Measurements from ENCODE around the gene LLGL2.

LLGL2 gene

GRCh38 chr17:75491680-75492079 lies 33.8 kb upstream of the LLGL2 start:
- Histone ChIP-seq H3K9me3 (ENCODE audit: control insufficient read depth, low read length) (no peaks in the 10 kb centered on the region), H3K4me1 (ENCODE audit: control insufficient read depth, insufficient read depth, low read length, poor library complexity, severe bottlenecking) (peaks cover 16% of the 10 kb centered on the region), H3K36me3 (ENCODE audit: control insufficient read depth, insufficient read depth, low read length) (peaks cover 44% of the 10 kb centered on the region), H3K4me3 (ENCODE audit: insufficient read depth, low read depth, low read length, poor library complexity, severe bottlenecking) (no peak overlapping the region), H3K27me3 (replicated peaks; ENCODE audit: control insufficient read depth, insufficient read depth, low read length, poor library complexity, severe bottlenecking) (no peaks in the 10 kb centered on the region), H3K27ac (ENCODE audit: insufficient read depth, low read length, poor library complexity, severe bottlenecking) (no peak overlapping the region)
- DNase-seq, result no peak

- Histone ChIP-seq H3K27ac (ENCODE audit: insufficient read depth, low read length, poor library complexity, severe bottlenecking) (no peak overlapping the region), H3K27me3 (replicated peaks; ENCODE audit: control insufficient read depth, insufficient read depth, low read length, poor library complexity, severe bottlenecking) (no peaks in the 10 kb centered on the region), H3K4me3 (ENCODE audit: insufficient read depth, low read depth, low read length, poor library complexity, severe bottlenecking) (no peak overlapping the region), H3K36me3 (ENCODE audit: control insufficient read depth, insufficient read depth, low read length) (peaks cover 48% of the 10 kb centered on the region), H3K4me1 (ENCODE audit: control insufficient read depth, insufficient read depth, low read length, poor library complexity, severe bottlenecking) (peaks cover 6% of the 10 kb centered on the region), H3K9me3 (ENCODE audit: control insufficient read depth, low read length) (no peaks in the 10 kb centered on the region)
- no peak for DNase-seq
Observed at GRCh38 chr17:75492555-75493168, 32.8 kb upstream of the LLGL2 start.

- H3K27me3 ChIP-seq (replicated peaks; ENCODE audit: control insufficient read depth, insufficient read depth, low read length, poor library complexity, severe bottlenecking), result no peaks in the 10 kb centered on the region
- H3K4me1 ChIP-seq (ENCODE audit: control insufficient read depth, insufficient read depth, low read length, poor library complexity, severe bottlenecking), result no peaks in the 10 kb centered on the region
- H3K27ac ChIP-seq (ENCODE audit: insufficient read depth, low read length, poor library complexity, severe bottlenecking), result no peak overlapping the region
- no peaks in the 10 kb centered on the region for H3K9me3 ChIP-seq (ENCODE audit: control insufficient read depth, low read length)
- H3K36me3 ChIP-seq (ENCODE audit: control insufficient read depth, insufficient read depth, low read length), result peaks cover 57% of the 10 kb centered on the region
- no peak overlapping the region for H3K4me3 ChIP-seq (ENCODE audit: insufficient read depth, low read depth, low read length, poor library complexity, severe bottlenecking)
- no peak for DNase-seq
Observed at GRCh38 chr17:75493476-75494129, 31.9 kb upstream of the LLGL2 start.

- Histone ChIP-seq H3K4me1 (ENCODE audit: control insufficient read depth, insufficient read depth, low read length, poor library complexity, severe bottlenecking) (no peaks in the 10 kb centered on the region), H3K27me3 (replicated peaks; ENCODE audit: control insufficient read depth, insufficient read depth, low read length, poor library complexity, severe bottlenecking) (no peaks in the 10 kb centered on the region), H3K27ac (ENCODE audit: insufficient read depth, low read length, poor library complexity, severe bottlenecking) (no peak overlapping the region), H3K4me3 (ENCODE audit: insufficient read depth, low read depth, low read length, poor library complexity, severe bottlenecking) (no peak overlapping the region), H3K36me3 (ENCODE audit: control insufficient read depth, insufficient read depth, low read length) (peaks cover 62% of the 10 kb centered on the region), H3K9me3 (ENCODE audit: control insufficient read depth, low read length) (no peaks in the 10 kb centered on the region)
- DNase-seq, result no peak
Observed at GRCh38 chr17:75494326-75494877, 31.1 kb upstream of the LLGL2 start.

- Histone ChIP-seq H3K4me3 (ENCODE audit: insufficient read depth, low read depth, low read length, poor library complexity, severe bottlenecking) (no peak overlapping the region), H3K27me3 (replicated peaks; ENCODE audit: control insufficient read depth, insufficient read depth, low read length, poor library complexity, severe bottlenecking) (no peaks in the 10 kb centered on the region), H3K9me3 (ENCODE audit: control insufficient read depth, low read length) (no peaks in the 10 kb centered on the region), H3K36me3 (ENCODE audit: control insufficient read depth, insufficient read depth, low read length) (peaks cover 69% of the 10 kb centered on the region), H3K4me1 (ENCODE audit: control insufficient read depth, insufficient read depth, low read length, poor library complexity, severe bottlenecking) (no peaks in the 10 kb centered on the region), H3K27ac (ENCODE audit: insufficient read depth, low read length, poor library complexity, severe bottlenecking) (no peak overlapping the region)
- no peak for DNase-seq
Observed at GRCh38 chr17:75496005-75496404, 29.5 kb upstream of the LLGL2 start.

GRCh38 chr17:75498039-75498725 lies 27.3 kb upstream of the LLGL2 start:
- Histone ChIP-seq H3K4me3 (ENCODE audit: insufficient read depth, low read depth, low read length, poor library complexity, severe bottlenecking) (no peak overlapping the region), H3K9me3 (ENCODE audit: control insufficient read depth, low read length) (no peaks in the 10 kb centered on the region), H3K27ac (ENCODE audit: insufficient read depth, low read length, poor library complexity, severe bottlenecking) (no peak overlapping the region), H3K4me1 (ENCODE audit: control insufficient read depth, insufficient read depth, low read length, poor library complexity, severe bottlenecking) (no peaks in the 10 kb centered on the region), H3K36me3 (ENCODE audit: control insufficient read depth, insufficient read depth, low read length) (peaks cover 53% of the 10 kb centered on the region), H3K27me3 (replicated peaks; ENCODE audit: control insufficient read depth, insufficient read depth, low read length, poor library complexity, severe bottlenecking) (no peaks in the 10 kb centered on the region)
- DNase-seq, result no peak

GRCh38 chr17:75498726-75499213 lies 26.7 kb upstream of the LLGL2 start:
- H3K36me3 ChIP-seq (ENCODE audit: control insufficient read depth, insufficient read depth, low read length), result peaks cover 47% of the 10 kb centered on the region
- no peak overlapping the region for H3K27ac ChIP-seq (ENCODE audit: insufficient read depth, low read length, poor library complexity, severe bottlenecking)
- no peak overlapping the region for H3K4me3 ChIP-seq (ENCODE audit: insufficient read depth, low read depth, low read length, poor library complexity, severe bottlenecking)
- no peak for DNase-seq
- H3K27me3 ChIP-seq (replicated peaks; ENCODE audit: control insufficient read depth, insufficient read depth, low read length, poor library complexity, severe bottlenecking), result no peaks in the 10 kb centered on the region
- no peaks in the 10 kb centered on the region for H3K4me1 ChIP-seq (ENCODE audit: control insufficient read depth, insufficient read depth, low read length, poor library complexity, severe bottlenecking)
- no peaks in the 10 kb centered on the region for H3K9me3 ChIP-seq (ENCODE audit: control insufficient read depth, low read length)

GRCh38 chr17:75499313-75500022 lies 26.0 kb upstream of the LLGL2 start:
- Histone ChIP-seq H3K27me3 (replicated peaks; ENCODE audit: control insufficient read depth, insufficient read depth, low read length, poor library complexity, severe bottlenecking) (no peaks in the 10 kb centered on the region), H3K27ac (ENCODE audit: insufficient read depth, low read length, poor library complexity, severe bottlenecking) (no peak overlapping the region), H3K36me3 (ENCODE audit: control insufficient read depth, insufficient read depth, low read length) (peaks cover 40% of the 10 kb centered on the region), H3K4me3 (ENCODE audit: insufficient read depth, low read depth, low read length, poor library complexity, severe bottlenecking) (no peak overlapping the region), H3K4me1 (ENCODE audit: control insufficient read depth, insufficient read depth, low read length, poor library complexity, severe bottlenecking) (no peaks in the 10 kb centered on the region), H3K9me3 (ENCODE audit: control insufficient read depth, low read length) (no peaks in the 10 kb centered on the region)
- no peak for DNase-seq

- H3K27ac ChIP-seq (ENCODE audit: insufficient read depth, low read length, poor library complexity, severe bottlenecking), result no peak overlapping the region
- H3K27me3 ChIP-seq (replicated peaks; ENCODE audit: control insufficient read depth, insufficient read depth, low read length, poor library complexity, severe bottlenecking), result no peaks in the 10 kb centered on the region
- peaks cover 28% of the 10 kb centered on the region for H3K36me3 ChIP-seq (ENCODE audit: control insufficient read depth, insufficient read depth, low read length)
- no peak overlapping the region for H3K4me3 ChIP-seq (ENCODE audit: insufficient read depth, low read depth, low read length, poor library complexity, severe bottlenecking)
- no peaks in the 10 kb centered on the region for H3K9me3 ChIP-seq (ENCODE audit: control insufficient read depth, low read length)
- no peak for DNase-seq
- no peaks in the 10 kb centered on the region for H3K4me1 ChIP-seq (ENCODE audit: control insufficient read depth, insufficient read depth, low read length, poor library complexity, severe bottlenecking)
Observed at GRCh38 chr17:75500419-75501216, 24.9 kb upstream of the LLGL2 start.

All from effector memory CD4-positive, alpha-beta T cell (primary cell).